Stimulated activated CD8-positive, alpha-beta memory T cell treated with anti-CD3 and anti-CD28 coated beads, Interleukin-2, amount 100 ng/mL, for 1 hour (primary cell): ENCODE measurements around the gene SRSF9.
"Not testable (repeated sequence)": the region's sequence is repeated elsewhere in the genome, so short reads cannot be mapped to it uniquely, and the experiment has no call there.

Experiments
- DNase-seq, 2 donors: peaks; one replicate each; pipeline ENCODE4 v3.0.0-alpha.2; 2020; ENCODE audit warnings: low read depth in 2 of 2

The SRSF9 gene

GRCh38 chr12:120447992-120448391 lies 21.6 kb downstream of the SRSF9 start:
- no peak for DNase-seq

- DNase-seq: not testable (repeated sequence)
These were observed 22.7 kb downstream of the SRSF9 start for GRCh38 chr12:120446844-120447178.

- DNase-seq: peak; percentile 75 to 80
These were observed 23.4 kb downstream of the SRSF9 start, which contains the start of the genes GATC and TRIAP1 for GRCh38 chr12:120445911-120446843. TSS of gene GATC (plus strand) at chr12:120446444. CDS start at chr12:120446481, 37 bp downstream. TSS of gene TRIAP1 (minus strand) at chr12:120446384. CDS start at chr12:120446372, 12 bp downstream.

- DNase-seq: no peak
These were observed 24.9 kb downstream of the SRSF9 start for GRCh38 chr12:120444676-120445075.

- DNase-seq: peak; percentile 40 to 63
These were observed 29.8 kb downstream of the SRSF9 start for GRCh38 chr12:120439646-120440247.

DNA sequence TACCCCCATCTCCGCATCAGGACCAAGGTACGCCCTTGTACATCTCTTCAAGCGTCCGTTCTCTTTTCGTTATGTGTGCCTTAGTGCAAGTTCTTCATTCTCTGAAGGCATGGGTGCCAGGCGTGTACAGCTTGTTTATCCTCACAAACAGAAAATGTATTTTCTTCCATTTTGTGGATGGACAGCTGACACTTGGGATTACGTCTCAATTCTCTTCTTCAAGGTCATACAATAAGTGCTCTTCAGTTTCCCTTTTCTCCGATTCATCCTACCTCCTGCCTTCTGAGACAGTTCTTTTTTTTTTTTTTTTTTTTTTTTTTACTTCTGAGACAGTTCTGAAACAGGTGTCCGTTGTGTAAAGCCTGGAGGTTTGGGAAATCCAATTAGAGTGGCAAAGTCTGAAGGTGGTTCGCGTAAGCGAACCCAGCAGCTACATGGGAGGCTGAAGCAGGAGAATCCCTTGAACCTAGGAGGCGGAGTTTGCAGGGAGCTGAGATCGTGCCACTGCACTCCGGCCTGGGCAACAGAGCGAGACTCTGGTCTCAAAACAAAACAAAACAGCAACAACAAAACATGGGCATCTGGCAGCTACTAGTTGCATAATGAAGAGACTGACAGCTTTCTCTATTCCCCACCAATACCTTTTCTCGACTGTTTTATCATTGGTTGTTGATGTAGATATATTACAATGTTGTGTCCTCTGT lies 30.9 kb downstream of the SRSF9 start:
- DNase-seq: no peak

GRCh38 chr12:120437735-120438494 lies 31.6 kb downstream of the SRSF9 start, which contains the start of gene COX6A1:
TSS of gene COX6A1 (plus strand) at chr12:120438113. CDS start at chr12:120438127, 14 bp downstream.
- DNase-seq: peak; percentile 90 to 97

- no peak for DNase-seq
These were observed 36.6 kb downstream of the SRSF9 start for GRCh38 chr12:120432772-120433525.

DNA sequence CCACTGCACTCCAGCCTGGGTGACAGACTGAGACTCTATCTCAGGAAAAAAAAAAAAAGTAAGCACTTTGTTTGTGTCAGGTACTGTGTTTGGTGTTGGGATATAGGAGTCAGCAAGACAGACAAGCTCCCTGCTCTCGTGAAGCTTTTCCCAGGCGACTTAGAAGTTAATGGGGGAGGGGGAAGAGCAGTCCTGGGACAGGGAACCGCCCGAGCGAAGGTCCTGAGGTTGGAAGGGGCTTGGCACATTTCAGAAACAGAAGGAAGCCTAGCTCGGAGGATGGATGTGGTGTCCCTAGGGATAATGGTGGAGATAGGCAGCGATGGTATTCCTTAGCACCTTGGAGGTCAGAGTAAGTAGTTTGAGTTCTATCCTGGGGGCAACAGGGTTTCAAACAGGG lies 40.2 kb downstream of the SRSF9 start:
- DNase-seq: no peak

DNA sequence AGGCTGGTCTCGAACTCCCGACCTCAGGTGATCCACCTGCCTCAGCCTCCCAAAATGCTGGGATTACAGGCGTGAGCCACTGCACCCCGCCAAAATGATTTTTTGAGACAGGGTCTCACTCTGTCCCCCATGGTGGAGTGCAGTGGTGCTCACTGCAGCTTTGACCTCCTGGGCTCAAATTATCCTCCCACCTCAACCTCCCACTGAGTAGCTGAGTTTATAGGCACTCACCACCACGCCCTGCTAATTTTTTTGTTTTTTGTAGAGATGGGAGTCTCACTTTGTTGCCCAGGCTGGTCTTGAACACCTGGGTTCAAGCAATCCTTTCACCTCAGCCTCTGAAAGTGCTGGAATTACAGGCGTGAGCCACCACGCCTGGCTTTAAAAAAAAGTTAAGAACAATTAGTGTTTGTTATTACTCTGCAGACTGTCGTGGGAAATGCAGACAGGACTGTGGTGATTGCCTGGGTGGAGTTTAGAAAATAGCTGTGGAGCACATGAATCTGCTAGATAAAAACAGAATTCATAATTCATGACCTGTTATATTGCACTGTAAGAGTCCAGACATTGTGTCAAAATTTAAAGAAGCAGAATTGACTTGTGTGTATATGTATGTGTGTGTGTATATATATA lies 40.8 kb downstream of the SRSF9 start:
- DNase-seq: no peak

- DNase-seq: no peak
These were observed 43.8 kb downstream of the SRSF9 start for GRCh38 chr12:120425797-120426196.

GRCh38 chr12:120422892-120423456 lies 46.6 kb downstream of the SRSF9 start:
- DNase-seq: no peak

GRCh38 chr12:120421701-120422100 lies 47.8 kb downstream of the SRSF9 start:
- no peak for DNase-seq

GRCh38 chr12:120417917-120418580 lies 51.5 kb downstream of the SRSF9 start:
- no peak for DNase-seq

- DNase-seq: no peak
These were observed 52.9 kb downstream of the SRSF9 start for GRCh38 chr12:120416490-120417216.

DNA sequence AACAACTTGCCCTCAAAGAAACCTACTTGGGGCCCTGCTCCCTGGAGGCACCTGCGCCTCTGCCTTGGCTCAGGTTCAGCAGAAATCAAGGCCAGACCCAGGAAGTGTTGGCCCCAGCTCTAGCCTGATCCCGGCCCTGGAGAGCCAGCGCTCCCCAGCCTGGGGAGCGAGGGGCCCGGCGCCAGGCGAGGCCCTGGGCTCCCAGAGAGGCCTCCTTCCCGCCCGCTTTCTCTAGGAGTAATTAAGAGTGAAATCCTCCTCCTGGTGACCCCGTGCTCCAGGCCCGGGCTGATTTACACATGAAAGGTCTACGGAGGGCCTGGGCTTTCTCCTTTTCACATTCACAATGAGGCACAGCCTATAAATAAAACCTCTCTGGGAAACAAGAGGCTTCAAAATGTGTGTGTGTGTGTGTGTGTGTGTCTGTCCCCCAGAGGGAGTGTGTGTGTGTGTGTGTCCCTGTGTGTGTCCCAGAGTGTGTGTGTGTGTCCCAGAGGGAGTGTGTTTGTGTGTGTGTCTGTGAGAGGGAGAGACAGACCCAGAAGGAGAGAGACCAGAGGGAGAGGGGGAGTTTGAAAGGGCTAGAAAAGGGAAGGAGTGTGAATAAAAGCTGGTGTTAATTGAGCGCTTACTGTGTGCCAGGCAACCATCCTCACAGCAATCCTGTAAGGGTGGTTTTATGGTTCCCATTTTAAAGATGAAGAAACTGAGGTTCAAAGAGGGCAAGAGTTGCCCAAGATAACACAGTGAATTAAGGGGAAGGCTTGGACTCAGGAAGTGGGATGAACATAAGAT lies 55.5 kb downstream of the SRSF9 start:
- DNase-seq: no peak

- DNase-seq: no peak
These were observed 57.1 kb downstream of the SRSF9 start for GRCh38 chr12:120412421-120412820.
